ENCODE results near the gene CLTA. TPM values are rescaled to one million over a fixed set of nuclear protein-coding genes. Genes with fewer than 3 reads are reported as not detected.

Gene CLTA
- total RNA-seq, 4 donors from 2014 or later: 165 to 247 (median 223) TPM

DNA sequence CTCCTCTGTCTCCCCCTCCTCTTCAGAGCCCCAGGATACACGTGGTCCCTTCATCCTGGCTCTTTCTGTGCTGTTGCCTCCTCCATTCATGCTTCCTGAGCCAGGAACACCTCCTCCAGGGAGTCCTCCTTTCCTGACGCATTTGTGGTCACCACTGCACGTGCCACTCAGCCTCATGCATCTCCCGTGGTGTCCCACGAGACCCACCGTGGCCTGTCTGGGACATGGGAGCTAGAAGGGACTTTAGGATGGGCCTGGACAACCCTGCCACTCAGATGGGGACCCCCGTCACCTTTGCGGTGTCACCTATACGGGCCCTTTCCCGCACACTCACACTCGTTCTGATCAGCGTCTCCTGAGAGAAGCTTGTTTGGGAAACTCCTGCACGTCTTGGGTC, 47.5 kb upstream of the CLTA start:
- peak overlapping the region in 3 of 4 donors; percentile 69 to 74 (median 71) for H3K27ac ChIP-seq
- peaks cover 0 to 6% (median 0%) of the 10 kb centered on the region in 4 donors for H3K9me3 ChIP-seq
- no peaks in the 10 kb centered on the region for H3K27me3 ChIP-seq
- WGBS, 2 donors: 80 to 82% methylated on average over 13 of the region's 13 CpGs
- H3K36me3 ChIP-seq: peaks cover 0 to 11% (median 0%) of the 10 kb centered on the region in 3 donors
- peak overlapping the region in 1 of 4 donors; percentile 17 for H3K4me3 ChIP-seq
- TF ChIP-seq POLR2A (IDR thresholded peaks at IDR 0.05): no peak
- TF ChIP-seq EP300 (IDR thresholded peaks at IDR 0.05): no peak
- TF ChIP-seq, protein P1, sequence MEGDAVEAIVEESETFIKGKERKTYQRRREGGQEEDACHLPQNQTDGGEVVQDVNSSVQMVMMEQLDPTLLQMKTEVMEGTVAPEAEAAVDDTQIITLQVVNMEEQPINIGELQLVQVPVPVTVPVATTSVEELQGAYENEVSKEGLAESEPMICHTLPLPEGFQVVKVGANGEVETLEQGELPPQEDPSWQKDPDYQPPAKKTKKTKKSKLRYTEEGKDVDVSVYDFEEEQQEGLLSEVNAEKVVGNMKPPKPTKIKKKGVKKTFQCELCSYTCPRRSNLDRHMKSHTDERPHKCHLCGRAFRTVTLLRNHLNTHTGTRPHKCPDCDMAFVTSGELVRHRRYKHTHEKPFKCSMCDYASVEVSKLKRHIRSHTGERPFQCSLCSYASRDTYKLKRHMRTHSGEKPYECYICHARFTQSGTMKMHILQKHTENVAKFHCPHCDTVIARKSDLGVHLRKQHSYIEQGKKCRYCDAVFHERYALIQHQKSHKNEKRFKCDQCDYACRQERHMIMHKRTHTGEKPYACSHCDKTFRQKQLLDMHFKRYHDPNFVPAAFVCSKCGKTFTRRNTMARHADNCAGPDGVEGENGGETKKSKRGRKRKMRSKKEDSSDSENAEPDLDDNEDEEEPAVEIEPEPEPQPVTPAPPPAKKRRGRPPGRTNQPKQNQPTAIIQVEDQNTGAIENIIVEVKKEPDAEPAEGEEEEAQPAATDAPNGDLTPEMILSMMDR (IDR thresholded peaks at IDR 0.05): no peak
- DNase-seq (ENCODE audit: low spot score in 2 of 2): no peak
- peaks cover 0 to 48% (median 23%) of the 10 kb centered on the region in 4 donors for H3K4me1 ChIP-seq

DNA sequence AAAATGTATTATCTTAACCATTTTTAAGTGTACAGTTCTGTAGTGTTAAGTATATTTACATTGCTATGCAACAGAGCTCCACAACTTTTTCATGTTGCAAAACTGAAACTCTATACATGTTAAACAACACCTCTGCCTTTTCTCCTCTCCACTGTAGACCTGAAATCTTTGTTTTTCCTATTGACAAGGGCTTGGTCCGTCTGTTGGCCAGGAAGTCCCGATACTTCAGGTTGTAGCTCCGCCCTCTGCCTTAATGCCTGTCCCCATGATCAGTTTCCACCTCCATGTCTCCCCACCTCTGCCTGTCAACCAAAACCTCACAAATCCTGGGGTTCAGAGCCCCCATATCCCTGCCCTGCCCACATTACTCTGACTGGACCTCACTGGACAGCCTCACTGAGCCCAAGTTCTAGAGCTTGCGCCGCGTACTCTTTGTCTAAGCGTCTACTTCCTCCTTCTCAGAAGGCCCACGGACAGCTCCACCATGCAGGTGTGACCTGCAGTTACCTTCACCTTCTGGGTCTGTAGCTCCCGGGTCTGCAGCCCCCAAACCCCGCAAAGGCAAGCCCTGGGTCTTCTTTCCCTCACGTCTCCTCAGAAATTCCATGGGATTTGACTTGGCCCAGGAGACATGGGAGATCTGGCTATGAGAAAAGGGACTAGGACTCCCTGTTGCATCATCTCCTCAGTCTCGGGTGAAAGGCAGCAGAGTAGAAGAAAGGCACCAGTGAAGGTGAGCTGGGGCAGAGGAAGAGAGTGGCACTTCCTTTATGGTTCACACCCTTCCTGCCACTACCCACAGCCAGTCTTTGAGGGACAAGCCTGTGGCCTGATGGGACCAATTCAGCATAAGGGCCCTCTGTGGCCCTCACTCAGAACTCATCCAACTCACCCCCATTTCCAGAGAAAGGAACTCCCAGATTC, 46.1 kb upstream of the CLTA start:
- Histone ChIP-seq H3K4me3 (peak overlapping the region in 1 of 4 donors; percentile 19), H3K36me3 (peaks cover 0 to 11% (median 0%) of the 10 kb centered on the region in 3 donors), H3K27me3 (no peaks in the 10 kb centered on the region), H3K4me1 (peaks cover 0 to 58% (median 36%) of the 10 kb centered on the region in 4 donors), H3K9me3 (peaks cover 0 to 6% (median 0%) of the 10 kb centered on the region in 4 donors), H3K27ac (peak overlapping the region in 1 of 4 donors; percentile 64)
- TF ChIP-seq EP300 (IDR thresholded peaks at IDR 0.05) (no peak), POLR2A (IDR thresholded peaks at IDR 0.05) (no peak)
- TF ChIP-seq, protein P1 (IDR thresholded peaks at IDR 0.05): no peak
- DNase-seq (ENCODE audit: low spot score in 2 of 2): no peak
- 89 to 90% methylated on average over 12 of the region's 12 CpGs for WGBS, 2 donors

DNA sequence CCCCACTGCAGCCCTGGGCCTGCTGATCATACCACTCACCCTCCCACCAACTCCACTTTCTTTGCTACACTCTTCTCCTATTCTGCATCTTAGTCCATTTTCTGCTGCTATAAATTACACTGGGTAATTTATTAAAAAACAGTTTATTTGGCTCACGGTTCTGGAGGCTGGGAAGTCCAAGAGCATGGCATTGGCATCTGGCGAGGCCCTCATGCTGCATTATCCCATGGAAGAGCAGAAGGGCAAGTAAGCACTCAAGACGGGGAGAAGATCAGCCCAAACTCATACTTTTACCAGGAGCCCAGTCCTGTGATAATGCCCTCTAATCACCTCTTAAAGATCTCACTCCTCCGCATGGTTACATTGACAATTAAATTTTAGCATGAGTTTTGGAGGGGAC, 44.8 kb upstream of the CLTA start:
- peaks cover 0 to 6% (median 0%) of the 10 kb centered on the region in 4 donors for H3K9me3 ChIP-seq
- DNase-seq (ENCODE audit: low spot score in 2 of 2): no peak
- no peaks in the 10 kb centered on the region for H3K27me3 ChIP-seq
- H3K27ac ChIP-seq: no peak overlapping the region
- no peak overlapping the region for H3K4me3 ChIP-seq
- peaks cover 0 to 11% (median 0%) of the 10 kb centered on the region in 3 donors for H3K36me3 ChIP-seq
- TF ChIP-seq POLR2A (IDR thresholded peaks at IDR 0.05) (no peak), EP300 (IDR thresholded peaks at IDR 0.05) (no peak)
- TF ChIP-seq, protein P1 (IDR thresholded peaks at IDR 0.05): no peak
- peaks cover 0 to 59% (median 36%) of the 10 kb centered on the region in 4 donors for H3K4me1 ChIP-seq
- WGBS, 2 donors: 96 to 97% methylated on average over 4 of the region's 4 CpGs

DNA sequence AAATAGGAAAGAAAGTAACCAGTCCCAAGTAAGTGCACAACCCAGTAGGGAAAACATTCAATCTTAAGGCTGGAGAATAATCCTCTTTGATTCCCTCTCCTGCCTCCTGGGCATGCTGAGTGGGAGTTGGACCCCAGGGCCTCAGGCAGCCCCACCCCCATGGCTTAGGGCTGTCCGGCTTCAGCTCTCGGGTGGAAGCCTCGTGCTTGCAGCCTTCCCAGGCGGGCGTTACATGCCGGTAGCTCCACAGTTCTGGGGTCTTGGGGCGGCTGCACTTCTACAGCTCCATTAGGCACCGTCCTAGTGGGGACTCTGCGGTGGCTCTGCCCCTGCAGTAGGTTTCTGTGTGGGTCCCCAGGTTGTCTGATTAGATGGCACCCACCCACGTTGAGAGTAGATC, 44.1 kb upstream of the CLTA start:
- no peak overlapping the region for H3K27ac ChIP-seq
- DNase-seq (ENCODE audit: low spot score in 2 of 2): no peak
- TF ChIP-seq EP300 (IDR thresholded peaks at IDR 0.05): no peak
- no peak for TF ChIP-seq POLR2A (IDR thresholded peaks at IDR 0.05)
- TF ChIP-seq, protein P1 (IDR thresholded peaks at IDR 0.05): no peak
- H3K9me3 ChIP-seq: peaks cover 0 to 6% (median 0%) of the 10 kb centered on the region in 4 donors
- H3K4me3 ChIP-seq: no peak overlapping the region
- H3K27me3 ChIP-seq: no peaks in the 10 kb centered on the region
- 80 to 83% methylated on average over 7 to 8 of the region's 10 CpGs for WGBS, 2 donors
- peaks cover 0 to 11% (median 0%) of the 10 kb centered on the region in 3 donors for H3K36me3 ChIP-seq
- H3K4me1 ChIP-seq: peaks cover 0 to 62% (median 37%) of the 10 kb centered on the region in 4 donors
